ENCODE data around the gene RAMAC. TPM values are rescaled to one million over a fixed set of nuclear protein-coding genes. Genes with fewer than 3 reads are reported as not detected.

Gene RAMAC
- total RNA-seq, 1 donor from 2014 or later, result 12.3 TPM

GRCh38 chr15:82971218-82971984, 14.6 kb upstream of the RAMAC start:
- H3K4me3 ChIP-seq, result no peak overlapping the region
- no peak for DNase-seq (ENCODE audit: extremely low spot score in 2 of 2)
- H3K36me3 ChIP-seq, result no peaks in the 10 kb centered on the region
- no peaks in the 10 kb centered on the region for H3K27me3 ChIP-seq
- H3K27ac ChIP-seq, result no peak overlapping the region
- no peaks in the 10 kb centered on the region for H3K9me3 ChIP-seq
- intact Hi-C loops (cut with DNase I), result no loop called here
- H3K4me1 ChIP-seq, result no peaks in the 10 kb centered on the region
- no peak for TF ChIP-seq POLR2AphosphoS5 (IDR thresholded peaks at IDR 0.05; ENCODE audit: insufficient read depth in 1 of 2, low read depth in 1 of 2)
- no peak for TF ChIP-seq POLR2A (IDR thresholded peaks at IDR 0.05)
- no peak for TF ChIP-seq CTCF (IDR thresholded peaks at IDR 0.05)

- Histone ChIP-seq H3K36me3 (no peaks in the 10 kb centered on the region), H3K27me3 (no peaks in the 10 kb centered on the region), H3K9me3 (no peaks in the 10 kb centered on the region), H3K4me3 (no peak overlapping the region), H3K27ac (no peak overlapping the region), H3K4me1 (no peaks in the 10 kb centered on the region)
- intact Hi-C loops (cut with DNase I), result no loop called here
- no peak for TF ChIP-seq CTCF (IDR thresholded peaks at IDR 0.05)
- TF ChIP-seq POLR2AphosphoS5 (IDR thresholded peaks at IDR 0.05; ENCODE audit: insufficient read depth in 1 of 2, low read depth in 1 of 2), result no peak
- no peak for TF ChIP-seq POLR2A (IDR thresholded peaks at IDR 0.05)
- no peak for DNase-seq (ENCODE audit: extremely low spot score in 2 of 2)
These were observed 13.0 kb upstream of the RAMAC start for GRCh38 chr15:82972990-82973389.

- TF ChIP-seq POLR2AphosphoS5 (IDR thresholded peaks at IDR 0.05; ENCODE audit: insufficient read depth in 1 of 2, low read depth in 1 of 2), result no peak
- TF ChIP-seq CTCF (IDR thresholded peaks at IDR 0.05), result no peak
- TF ChIP-seq POLR2A (IDR thresholded peaks at IDR 0.05), result no peak
- intact Hi-C loops (cut with DNase I), result no loop called here
- Histone ChIP-seq H3K36me3 (no peaks in the 10 kb centered on the region), H3K9me3 (no peaks in the 10 kb centered on the region), H3K4me3 (no peak overlapping the region), H3K27me3 (no peaks in the 10 kb centered on the region), H3K4me1 (no peaks in the 10 kb centered on the region), H3K27ac (no peak overlapping the region)
- DNase-seq (ENCODE audit: extremely low spot score in 2 of 2), result no peak
These were observed 8.9 kb upstream of the RAMAC start for GRCh38 chr15:82977076-82977475.

GRCh38 chr15:82978438-82978837, 7.6 kb upstream of the RAMAC start:
- no peaks in the 10 kb centered on the region for H3K9me3 ChIP-seq
- no peak overlapping the region for H3K4me3 ChIP-seq
- H3K4me1 ChIP-seq, result no peaks in the 10 kb centered on the region
- DNase-seq (ENCODE audit: extremely low spot score in 2 of 2), result no peak
- H3K27me3 ChIP-seq, result no peaks in the 10 kb centered on the region
- TF ChIP-seq POLR2A (IDR thresholded peaks at IDR 0.05) (no peak), POLR2AphosphoS5 (IDR thresholded peaks at IDR 0.05; ENCODE audit: insufficient read depth in 1 of 2, low read depth in 1 of 2) (no peak), CTCF (IDR thresholded peaks at IDR 0.05) (no peak)
- intact Hi-C loops (cut with DNase I), result no loop called here
- no peaks in the 10 kb centered on the region for H3K36me3 ChIP-seq
- H3K27ac ChIP-seq, result no peak overlapping the region

GRCh38 chr15:82979726-82980125, 6.3 kb upstream of the RAMAC start:
- intact Hi-C loops (cut with DNase I), result no loop called here

More at GRCh38 chr15:82979726-82980125, 6.3 kb upstream of the RAMAC start:
- Histone ChIP-seq H3K27ac (no peak overlapping the region), H3K36me3 (no peaks in the 10 kb centered on the region), H3K4me1 (no peaks in the 10 kb centered on the region), H3K27me3 (no peaks in the 10 kb centered on the region), H3K4me3 (no peak overlapping the region), H3K9me3 (no peaks in the 10 kb centered on the region)
- TF ChIP-seq CTCF (IDR thresholded peaks at IDR 0.05) (no peak), POLR2AphosphoS5 (IDR thresholded peaks at IDR 0.05; ENCODE audit: insufficient read depth in 1 of 2, low read depth in 1 of 2) (no peak), POLR2A (IDR thresholded peaks at IDR 0.05) (no peak)
- DNase-seq (ENCODE audit: extremely low spot score in 2 of 2), result no peak

Measured in vagina (tissue), 2 donors.